Measurements from ENCODE around the gene CEACAM1. TPM values are rescaled to one million over a fixed set of nuclear protein-coding genes. Genes with fewer than 3 reads are reported as not detected.

CEACAM1 gene
- 1.7 to 1.9 TPM (median 1.8 TPM) in 5 replicates for total RNA-seq (2022; extraction: Qiagen RNA extraction)

DNA sequence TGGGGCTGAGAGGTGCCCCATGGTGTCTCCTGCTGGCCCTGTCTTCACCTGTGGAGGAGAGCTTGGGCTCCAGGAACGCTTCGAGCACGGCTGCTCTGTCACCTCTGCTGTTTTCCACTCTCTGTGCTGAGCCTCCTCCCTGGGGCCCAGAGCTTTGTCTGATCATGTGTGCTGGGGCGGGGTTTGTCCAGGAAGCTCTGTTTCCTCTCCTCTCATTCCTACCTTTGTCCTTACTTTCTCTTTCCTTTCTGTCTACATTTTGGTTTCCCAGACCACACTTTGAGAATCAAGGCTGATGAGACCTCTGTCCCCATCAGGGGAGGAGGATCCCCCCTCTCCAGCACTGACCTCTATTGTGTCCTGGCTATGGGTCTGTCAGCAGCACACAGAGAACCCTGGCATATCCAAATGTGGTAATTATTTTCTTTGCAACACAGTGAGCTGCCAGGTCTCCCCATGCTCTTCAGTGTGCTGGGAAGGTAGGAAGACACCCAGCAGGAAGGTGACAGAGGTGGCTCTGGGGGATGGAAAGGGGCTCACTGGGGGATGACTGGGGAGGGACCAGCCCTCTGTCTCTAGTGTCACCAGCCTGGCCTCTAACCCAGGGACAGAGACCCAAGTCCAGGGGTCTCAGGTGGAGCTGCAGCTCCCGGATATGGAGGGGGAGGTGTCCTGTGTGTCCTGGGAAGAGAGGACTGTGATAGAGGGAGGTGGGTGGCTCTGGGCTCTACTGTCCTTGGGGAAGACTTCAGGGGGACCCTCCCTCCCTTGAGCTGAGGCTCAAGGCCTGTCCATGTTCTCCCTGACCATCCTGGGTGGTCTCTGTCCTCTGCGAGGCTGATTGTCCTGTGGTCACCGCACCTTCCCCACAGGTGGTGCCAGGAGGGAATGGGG lies at the start of gene CEACAM1:
Gene CEACAM1 (minus strand): TSS at position 128 of the 894 bp plus-strand sequence. CDS start 107 bp downstream, at position 21.

Other genes starting within 250 kb of the CEACAM1 start
- 3.8 to 4.7 TPM (median 4.1 TPM) in 5 replicates for gene PRR19, start 226.3 kb downstream of the CEACAM1 start, total RNA-seq (2022; extraction: Qiagen RNA extraction)
- gene PAFAH1B3, start 225.9 kb downstream of the CEACAM1 start, total RNA-seq (2022; extraction: Qiagen RNA extraction): 127 to 157 TPM (median 154 TPM) in 5 replicates
- gene TMEM145, start 215.2 kb downstream of the CEACAM1 start, total RNA-seq (2022; extraction: Qiagen RNA extraction): 2.1 to 4.1 TPM (median 2.8 TPM) in 5 replicates
- gene MEGF8, start 202.8 kb downstream of the CEACAM1 start, total RNA-seq (2022; extraction: Qiagen RNA extraction): 20.9 to 29.9 TPM (median 23.3 TPM) in 5 replicates
- 39.2 to 54.5 TPM (median 51.7 TPM) in 5 replicates for gene CNFN, start 138.2 kb downstream of the CEACAM1 start, total RNA-seq (2022; extraction: Qiagen RNA extraction)
- 1.5 to 3.1 TPM (median 2.4 TPM) in 5 replicates for gene LIPE, start 101.1 kb downstream of the CEACAM1 start, total RNA-seq (2022; extraction: Qiagen RNA extraction)
- gene CXCL17, start 85.5 kb downstream of the CEACAM1 start, total RNA-seq (2022; extraction: Qiagen RNA extraction): 0.08 to 0.18 TPM in 2 of 5 replicates, not detected in the others
- gene CEACAM8, start 66.4 kb upstream of the CEACAM1 start, total RNA-seq (2022; extraction: Qiagen RNA extraction): not detected in 5 replicates
- gene PSG3, start 212.0 kb upstream of the CEACAM1 start, total RNA-seq (2022; extraction: Qiagen RNA extraction): 0.05 to 0.16 TPM (median 0.13 TPM) in 5 replicates
- 0.15 to 0.34 TPM (median 0.19 TPM) in 5 replicates for gene PSG8, start 237.2 kb upstream of the CEACAM1 start, total RNA-seq (2022; extraction: Qiagen RNA extraction)